Kasumi-1 (cell line): Measurements from ENCODE around the gene GSTM4.
"Not testable (repeated sequence)": the region's sequence is repeated elsewhere in the genome, so short reads cannot be mapped to it uniquely, and the experiment has no call there.

Experiments
- DNase-seq, 2 experiments: peaks; one replicate each; lab custom pipeline; 2025; lab: John Stamatoyannopoulos, UW

The GSTM4 gene

GRCh38 chr1:109704173-109704572 is 48.3 kb downstream of the GSTM4 start:
- no peak for DNase-seq

GRCh38 chr1:109705411-109705810 is 49.5 kb downstream of the GSTM4 start:
- DNase-seq = no peak

- not testable (repeated sequence) for DNase-seq
These were observed 53.0 kb downstream of the GSTM4 start for GRCh38 chr1:109708949-109709348.

- not testable (repeated sequence) for DNase-seq
These were observed 53.9 kb downstream of the GSTM4 start for GRCh38 chr1:109709822-109710221.
